WTC11 (cell line): ENCODE results near the gene ADGRV1. TPM values are rescaled to one million over a fixed set of nuclear protein-coding genes. Genes with fewer than 3 reads are reported as not detected.

Source experiments
- ATAC-seq: fragments of 200-7000 bp; cut with Tn5 transposase; 2 replicates; pipeline ENCODE4 v1.10.0; 2021; ENCODE audit warnings: mild to moderate bottlenecking, moderate library complexity
- CTCF ChIA-PET: fragments of 300-600 bp; sonication (Branson Sonifier 250); formaldehyde crosslinking; loops from one replicate; lab custom pipeline; 2021; ENCODE audit warnings: antibody characterized with exemption; lab: Charles Lee
- POLR2A ChIA-PET: fragments of 350-600 bp; sonication (Branson Sonifier 250); formaldehyde crosslinking; loops from one replicate; lab custom pipeline; 2021; ENCODE audit warnings: antibody characterized with exemption; lab: Charles Lee
- DNase-seq: peaks from one replicate; pipeline ENCODE4 v3.0.0; 2021; ENCODE audit warnings: low spot score
- H3K27ac Mint-ChIP-seq: 2 replicates; pipeline ENCODE4 v1.8.0; 2021; ENCODE audit warnings: mixed read lengths
- H3K27me3 Mint-ChIP-seq: 2 replicates; pipeline ENCODE4 v1.8.0; 2021; ENCODE audit warnings: low read depth, mild to moderate bottlenecking, moderate library complexity, mixed read lengths
- H3K36me3 Mint-ChIP-seq: 2 replicates; pipeline ENCODE4 v1.8.0; 2021; ENCODE audit warnings: mixed read lengths
- H3K4me1 Mint-ChIP-seq: 2 replicates; pipeline ENCODE4 v1.8.0; 2022; ENCODE audit warnings: mixed read lengths
- H3K4me3 Mint-ChIP-seq: 2 replicates; pipeline ENCODE4 v1.8.0; 2021; ENCODE audit warnings: mild to moderate bottlenecking, moderate library complexity, mixed read lengths
- H3K9me3 Mint-ChIP-seq: 2 replicates; pipeline ENCODE4 v1.8.0; 2021; ENCODE audit warnings: mixed read lengths
- CBFB ChIP-seq: sonication (generic); formaldehyde crosslinking; IDR thresholded peaks from 2 replicates; pipeline ENCODE4 v1.8.1; 2022; ENCODE audit warnings: mild to moderate bottlenecking, low read depth, missing genetic modification reagents
- ESRRA ChIP-seq: sonication (generic); formaldehyde crosslinking; IDR thresholded peaks from 2 replicates; pipeline ENCODE4 v1.8.1; 2022; ENCODE audit warnings: mild to moderate bottlenecking, missing genetic modification reagents, borderline replicate concordance
- ETV6 ChIP-seq: sonication (generic); formaldehyde crosslinking; IDR thresholded peaks from 2 replicates; pipeline ENCODE4 v1.8.1; 2022; ENCODE audit warnings: mild to moderate bottlenecking, missing genetic modification reagents
- NFATC4 ChIP-seq: fragments of 250-450 bp; sonication (Bioruptor Pico); IDR thresholded peaks from 2 replicates; pipeline ENCODE4 v1.9.0; 2021; ENCODE audit warnings: mild to moderate bottlenecking
- NR2C2 ChIP-seq: sonication (generic); formaldehyde crosslinking; IDR thresholded peaks from 2 replicates; pipeline ENCODE4 v1.8.0; 2022; ENCODE audit warnings: mild to moderate bottlenecking, missing genetic modification reagents
- OVOL2 ChIP-seq: fragments of 250-450 bp; sonication (Bioruptor Pico); IDR thresholded peaks from 2 replicates; pipeline ENCODE4 v1.9.0; 2021; ENCODE audit warnings: mild to moderate bottlenecking, borderline replicate concordance
- SP1 ChIP-seq: sonication (generic); formaldehyde crosslinking; conservative IDR thresholded peaks from 2 replicates; pipeline ENCODE4 v1.8.1; 2022; ENCODE audit warnings: missing genetic modification reagents
- ZBTB21 ChIP-seq: sonication (generic); formaldehyde crosslinking; IDR thresholded peaks from 2 replicates; pipeline ENCODE4 v1.8.1; 2023; ENCODE audit warnings: mild to moderate bottlenecking, missing genetic modification reagents, borderline replicate concordance
- ZNF121 ChIP-seq: sonication (generic); formaldehyde crosslinking; IDR thresholded peaks from 2 replicates; pipeline ENCODE4 v1.8.0; 2023; ENCODE audit warnings: missing genetic modification reagents
- ZNF232 ChIP-seq: sonication (generic); formaldehyde crosslinking; IDR thresholded peaks from 2 replicates; pipeline ENCODE4 v1.8.0; 2022; ENCODE audit warnings: mild to moderate bottlenecking, missing genetic modification reagents
- ZNF416 ChIP-seq: fragments of 250-450 bp; sonication (Bioruptor Pico); IDR thresholded peaks from 2 replicates; pipeline ENCODE4 v1.9.0; 2021; ENCODE audit warnings: mild to moderate bottlenecking, inconsistent platforms
- ZNF423 ChIP-seq: fragments of 250-450 bp; sonication (Bioruptor Pico); IDR thresholded peaks from 2 replicates; pipeline ENCODE4 v2.1.2; 2022; ENCODE audit warnings: mild to moderate bottlenecking, moderate library complexity
- total RNA-seq: library from RNA; stranded (reverse); gene quantifications from 3 replicates; pipeline ENCODE4 v1.2.3, GENCODE V29; 2021
- TF ChIP-seq, protein P1 (sequence below): sonication (generic); formaldehyde crosslinking; IDR thresholded peaks from 2 replicates; pipeline ENCODE4 v1.8.1; 2022; ENCODE audit warnings: mild to moderate bottlenecking, moderate library complexity, missing genetic modification reagents
- TF ChIP-seq, protein P2 (sequence below): fragments of 250-450 bp; sonication (Bioruptor Pico); conservative IDR thresholded peaks from 2 replicates; pipeline ENCODE4 v1.9.0; 2021; ENCODE audit warnings: mild to moderate bottlenecking
- TF ChIP-seq, protein P3 (sequence below): sonication (generic); formaldehyde crosslinking; IDR thresholded peaks from 2 replicates; pipeline ENCODE4 v1.8.1; 2022; ENCODE audit warnings: low read depth, missing genetic modification reagents, borderline replicate concordance
- TF ChIP-seq, protein P4 (sequence below): fragments of 250-450 bp; sonication (Bioruptor Pico); IDR thresholded peaks from 2 replicates; pipeline ENCODE4 v2.1.2; 2022; ENCODE audit warnings: mild to moderate bottlenecking, moderate library complexity
- TF ChIP-seq, protein P5 (sequence below): sonication (generic); formaldehyde crosslinking; IDR thresholded peaks from 2 replicates; pipeline ENCODE4 v1.8.0; 2022; ENCODE audit warnings: mild to moderate bottlenecking, missing genetic modification reagents
- TF ChIP-seq, protein P6 (sequence below): fragments of 200-600 bp; IDR thresholded peaks from 2 replicates; pipeline ENCODE4 v1.8.0; 2022; ENCODE audit warnings: antibody characterized with exemption
- TF ChIP-seq, protein P7 (sequence below): sonication (generic); formaldehyde crosslinking; IDR thresholded peaks from 2 replicates; pipeline ENCODE4 v1.8.1; 2022; ENCODE audit warnings: mild to moderate bottlenecking, missing genetic modification reagents, moderate library complexity, borderline replicate concordance

The ADGRV1 gene
- total RNA-seq, 1 experiment from 2014 or later: 74.5 TPM

DNA sequence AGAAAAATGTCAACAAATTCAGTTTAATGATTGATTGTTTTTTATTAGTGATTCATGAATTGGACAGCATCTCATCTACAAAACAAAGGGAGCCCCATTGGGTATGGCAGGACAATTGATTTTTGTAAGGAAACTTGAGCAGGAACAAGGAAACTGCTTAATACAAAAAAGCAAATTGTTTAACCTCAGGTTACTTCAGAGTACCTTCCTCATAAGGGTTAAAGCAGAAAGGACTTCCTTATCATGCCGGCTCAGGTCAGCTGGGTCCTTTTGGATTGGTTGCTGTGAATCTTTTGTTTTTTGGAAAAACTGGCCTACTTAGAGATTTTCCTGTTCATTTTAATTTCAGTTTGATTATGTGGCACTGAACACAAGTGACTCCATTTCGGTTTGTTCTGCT lies 612.7 kb downstream of the ADGRV1 start:
- TF ChIP-seq CBFB (CRISPR knock-in tag): no peak
- TF ChIP-seq, protein P1, sequence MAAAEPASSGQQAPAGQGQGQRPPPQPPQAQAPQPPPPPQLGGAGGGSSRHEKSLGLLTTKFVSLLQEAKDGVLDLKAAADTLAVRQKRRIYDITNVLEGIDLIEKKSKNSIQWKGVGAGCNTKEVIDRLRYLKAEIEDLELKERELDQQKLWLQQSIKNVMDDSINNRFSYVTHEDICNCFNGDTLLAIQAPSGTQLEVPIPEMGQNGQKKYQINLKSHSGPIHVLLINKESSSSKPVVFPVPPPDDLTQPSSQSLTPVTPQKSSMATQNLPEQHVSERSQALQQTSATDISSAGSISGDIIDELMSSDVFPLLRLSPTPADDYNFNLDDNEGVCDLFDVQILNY (CRISPR knock-in tag): no peak
- no peak for TF ChIP-seq ZBTB21 (CRISPR knock-in tag)
- TF ChIP-seq ZNF416: no peak
- no peak for TF ChIP-seq ESRRA (CRISPR knock-in tag)
- no peak for TF ChIP-seq ETV6 (CRISPR knock-in tag)
- TF ChIP-seq, protein P2, sequence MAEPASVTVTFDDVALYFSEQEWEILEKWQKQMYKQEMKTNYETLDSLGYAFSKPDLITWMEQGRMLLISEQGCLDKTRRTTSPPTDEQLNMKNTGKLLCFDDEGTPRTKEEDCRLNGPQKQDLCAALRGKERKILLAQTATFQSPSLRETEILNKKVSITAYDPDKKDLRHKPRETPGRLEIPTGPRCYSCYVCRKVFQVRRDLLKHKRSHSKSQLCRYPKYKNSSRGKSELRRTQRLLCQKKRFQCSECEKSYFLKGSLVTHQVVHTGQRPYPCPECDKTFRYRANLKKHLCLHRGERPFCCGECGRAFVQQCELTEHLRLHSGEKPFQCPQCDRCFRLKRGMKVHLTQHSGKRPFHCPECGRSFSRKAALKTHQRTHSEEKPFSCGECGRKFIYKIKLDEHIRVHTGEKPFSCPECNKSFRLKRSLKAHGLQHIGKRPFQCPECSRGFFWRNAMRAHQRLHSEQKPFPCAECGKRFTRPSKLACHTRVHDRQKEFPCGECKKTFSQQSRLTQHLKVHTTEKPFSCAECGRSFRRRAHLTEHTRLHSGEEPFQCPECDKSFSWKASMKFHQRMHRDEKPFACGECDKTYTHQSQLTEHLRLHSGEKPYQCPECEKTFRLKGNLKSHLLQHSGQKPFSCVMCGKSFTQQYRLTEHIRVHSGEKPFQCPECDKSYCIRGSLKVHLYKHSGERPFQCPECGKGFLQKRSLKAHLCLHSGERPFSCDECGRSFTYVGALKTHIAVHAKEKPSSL (CRISPR knock-in tag): no peak
- no peaks in the 10 kb centered on the region for H3K27me3 Mint-ChIP-seq
- ChIA-PET CTCF (interaction anchor here (0.9 kb wide), 1 partner anchor 214 kb away, joined by 3 read pairs; no protein-coding TSS in a partner anchor), POLR2A (no interaction called here)
- H3K9me3 Mint-ChIP-seq: no peaks in the 10 kb centered on the region
- no peak overlapping the region for H3K4me3 Mint-ChIP-seq
- H3K27ac Mint-ChIP-seq: no peak overlapping the region
- no peaks in the 10 kb centered on the region for H3K36me3 Mint-ChIP-seq
- peaks cover 30% of the 10 kb centered on the region for H3K4me1 Mint-ChIP-seq
- DNase-seq (no peak), ATAC-seq (no peak)

DNA sequence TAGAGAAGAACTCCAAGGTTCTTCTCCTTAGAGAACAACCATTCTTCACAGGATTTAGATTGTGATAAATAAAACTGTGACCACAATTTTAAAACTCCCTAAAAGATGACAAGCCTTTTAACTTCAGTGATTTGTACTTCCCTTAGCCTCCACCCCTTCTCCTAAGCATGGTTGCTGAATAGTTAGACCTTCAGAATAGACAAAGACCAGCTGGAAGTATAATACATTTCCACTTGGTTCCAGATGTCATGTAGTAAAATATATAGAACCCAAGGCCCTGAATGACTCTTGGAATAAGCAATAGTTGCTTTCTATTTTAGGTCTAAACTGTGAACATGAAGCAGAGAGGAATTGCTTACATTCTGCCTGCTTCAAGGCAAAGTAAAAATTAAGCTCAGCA lies 615.8 kb downstream of the ADGRV1 start:
- no peak overlapping the region for H3K27ac Mint-ChIP-seq
- no peak for TF ChIP-seq NR2C2 (CRISPR knock-in tag)
- TF ChIP-seq, protein P3, sequence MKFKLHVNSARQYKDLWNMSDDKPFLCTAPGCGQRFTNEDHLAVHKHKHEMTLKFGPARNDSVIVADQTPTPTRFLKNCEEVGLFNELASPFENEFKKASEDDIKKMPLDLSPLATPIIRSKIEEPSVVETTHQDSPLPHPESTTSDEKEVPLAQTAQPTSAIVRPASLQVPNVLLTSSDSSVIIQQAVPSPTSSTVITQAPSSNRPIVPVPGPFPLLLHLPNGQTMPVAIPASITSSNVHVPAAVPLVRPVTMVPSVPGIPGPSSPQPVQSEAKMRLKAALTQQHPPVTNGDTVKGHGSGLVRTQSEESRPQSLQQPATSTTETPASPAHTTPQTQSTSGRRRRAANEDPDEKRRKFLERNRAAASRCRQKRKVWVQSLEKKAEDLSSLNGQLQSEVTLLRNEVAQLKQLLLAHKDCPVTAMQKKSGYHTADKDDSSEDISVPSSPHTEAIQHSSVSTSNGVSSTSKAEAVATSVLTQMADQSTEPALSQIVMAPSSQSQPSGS (CRISPR knock-in tag): no peak
- TF ChIP-seq NFATC4: no peak
- TF ChIP-seq ZNF232: no peak
- TF ChIP-seq, protein P4, sequence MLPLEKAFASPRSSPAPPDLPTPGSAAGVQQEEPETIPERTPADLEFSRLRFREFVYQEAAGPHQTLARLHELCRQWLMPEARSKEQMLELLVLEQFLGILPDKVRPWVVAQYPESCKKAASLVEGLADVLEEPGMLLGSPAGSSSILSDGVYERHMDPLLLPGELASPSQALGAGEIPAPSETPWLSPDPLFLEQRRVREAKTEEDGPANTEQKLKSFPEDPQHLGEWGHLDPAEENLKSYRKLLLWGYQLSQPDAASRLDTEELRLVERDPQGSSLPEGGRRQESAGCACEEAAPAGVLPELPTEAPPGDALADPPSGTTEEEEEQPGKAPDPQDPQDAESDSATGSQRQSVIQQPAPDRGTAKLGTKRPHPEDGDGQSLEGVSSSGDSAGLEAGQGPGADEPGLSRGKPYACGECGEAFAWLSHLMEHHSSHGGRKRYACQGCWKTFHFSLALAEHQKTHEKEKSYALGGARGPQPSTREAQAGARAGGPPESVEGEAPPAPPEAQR (CRISPR knock-in tag): no peak
- TF ChIP-seq SP1 (CRISPR knock-in tag): no peak
- no peak for TF ChIP-seq OVOL2 (CRISPR knock-in tag)
- no peak for TF ChIP-seq ETV6 (CRISPR knock-in tag)
- TF ChIP-seq ZNF423 (CRISPR knock-in tag): no peak
- TF ChIP-seq, protein P5, sequence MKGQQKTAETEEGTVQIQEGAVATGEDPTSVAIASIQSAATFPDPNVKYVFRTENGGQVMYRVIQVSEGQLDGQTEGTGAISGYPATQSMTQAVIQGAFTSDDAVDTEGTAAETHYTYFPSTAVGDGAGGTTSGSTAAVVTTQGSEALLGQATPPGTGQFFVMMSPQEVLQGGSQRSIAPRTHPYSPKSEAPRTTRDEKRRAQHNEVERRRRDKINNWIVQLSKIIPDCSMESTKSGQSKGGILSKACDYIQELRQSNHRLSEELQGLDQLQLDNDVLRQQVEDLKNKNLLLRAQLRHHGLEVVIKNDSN (CRISPR knock-in tag): no peak
- TF ChIP-seq, protein P6, sequence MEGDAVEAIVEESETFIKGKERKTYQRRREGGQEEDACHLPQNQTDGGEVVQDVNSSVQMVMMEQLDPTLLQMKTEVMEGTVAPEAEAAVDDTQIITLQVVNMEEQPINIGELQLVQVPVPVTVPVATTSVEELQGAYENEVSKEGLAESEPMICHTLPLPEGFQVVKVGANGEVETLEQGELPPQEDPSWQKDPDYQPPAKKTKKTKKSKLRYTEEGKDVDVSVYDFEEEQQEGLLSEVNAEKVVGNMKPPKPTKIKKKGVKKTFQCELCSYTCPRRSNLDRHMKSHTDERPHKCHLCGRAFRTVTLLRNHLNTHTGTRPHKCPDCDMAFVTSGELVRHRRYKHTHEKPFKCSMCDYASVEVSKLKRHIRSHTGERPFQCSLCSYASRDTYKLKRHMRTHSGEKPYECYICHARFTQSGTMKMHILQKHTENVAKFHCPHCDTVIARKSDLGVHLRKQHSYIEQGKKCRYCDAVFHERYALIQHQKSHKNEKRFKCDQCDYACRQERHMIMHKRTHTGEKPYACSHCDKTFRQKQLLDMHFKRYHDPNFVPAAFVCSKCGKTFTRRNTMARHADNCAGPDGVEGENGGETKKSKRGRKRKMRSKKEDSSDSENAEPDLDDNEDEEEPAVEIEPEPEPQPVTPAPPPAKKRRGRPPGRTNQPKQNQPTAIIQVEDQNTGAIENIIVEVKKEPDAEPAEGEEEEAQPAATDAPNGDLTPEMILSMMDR: no peak
- TF ChIP-seq, protein P7, sequence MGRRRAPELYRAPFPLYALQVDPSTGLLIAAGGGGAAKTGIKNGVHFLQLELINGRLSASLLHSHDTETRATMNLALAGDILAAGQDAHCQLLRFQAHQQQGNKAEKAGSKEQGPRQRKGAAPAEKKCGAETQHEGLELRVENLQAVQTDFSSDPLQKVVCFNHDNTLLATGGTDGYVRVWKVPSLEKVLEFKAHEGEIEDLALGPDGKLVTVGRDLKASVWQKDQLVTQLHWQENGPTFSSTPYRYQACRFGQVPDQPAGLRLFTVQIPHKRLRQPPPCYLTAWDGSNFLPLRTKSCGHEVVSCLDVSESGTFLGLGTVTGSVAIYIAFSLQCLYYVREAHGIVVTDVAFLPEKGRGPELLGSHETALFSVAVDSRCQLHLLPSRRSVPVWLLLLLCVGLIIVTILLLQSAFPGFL (CRISPR knock-in tag): no peak
- no peak for TF ChIP-seq ZBTB21 (CRISPR knock-in tag)
- no peak for TF ChIP-seq ZNF121 (CRISPR knock-in tag)
- H3K4me1 Mint-ChIP-seq: peaks cover 44% of the 10 kb centered on the region
- CTCF ChIA-PET: no interaction called here
- no peaks in the 10 kb centered on the region for H3K9me3 Mint-ChIP-seq
- ATAC-seq (no peak), DNase-seq (no peak)
- no peaks in the 10 kb centered on the region for H3K27me3 Mint-ChIP-seq
- H3K4me3 Mint-ChIP-seq: no peak overlapping the region
- POLR2A ChIA-PET: no interaction called here
- H3K36me3 Mint-ChIP-seq: no peaks in the 10 kb centered on the region
